CD4-positive, alpha-beta T cell treated with Interleukin-10 for 1 hour (primary cell): Measurements from ENCODE around the gene KIF22.
A peak's percentile ranks its signal among the peaks of the same experiment; 100 is the strongest.
"Not testable (repeated sequence)": the region's sequence is repeated elsewhere in the genome, so short reads cannot be mapped to it uniquely, and the experiment has no call there.

Experiments used
- DNase-seq: peaks from one replicate; pipeline ENCODE4 v3.0.0-alpha.2; 2020

The KIF22 gene

GRCh38 chr16:29815793-29816693 is 25.5 kb downstream of the KIF22 start, which contains the start of gene PAGR1:
Gene PAGR1 (plus strand): TSS chr16:29816152. CDS start chr16:29816526, 374 bp downstream.
- peak; percentile 100 for DNase-seq

- peak; percentile 56 for DNase-seq
Observed at GRCh38 chr16:29816694-29817441, 26.3 kb downstream of the KIF22 start.

DNA sequence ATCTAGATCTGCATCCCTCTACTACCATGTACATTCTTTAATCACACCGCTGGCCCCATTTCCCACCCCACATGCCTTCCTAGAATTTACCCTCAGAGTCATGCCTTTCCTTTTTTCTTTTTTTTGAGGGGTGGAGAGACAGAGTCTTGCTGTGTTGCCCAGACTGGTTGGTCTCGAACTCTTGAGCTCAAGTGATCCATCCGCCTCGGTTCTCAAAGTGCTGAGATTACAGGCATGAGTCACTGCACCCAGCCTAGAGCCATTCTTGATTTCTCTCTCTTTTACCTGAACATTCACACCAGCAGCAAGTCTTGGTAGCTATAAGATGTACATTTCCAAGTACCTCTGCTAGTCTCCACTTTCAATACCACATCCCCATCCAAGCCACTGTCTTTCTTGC is 27.5 kb downstream of the KIF22 start:
- DNase-seq: no peak

GRCh38 chr16:29819506-29819905 is 29.0 kb downstream of the KIF22 start:
- DNase-seq: no peak

- peak; percentile 81 for DNase-seq
Observed at GRCh38 chr16:29820271-29820701, 29.7 kb downstream of the KIF22 start, which contains the start of gene MVP. Gene MVP (plus strand): TSS chr16:29820462. CDS start chr16:29830550, 10,088 bp downstream.

- DNase-seq: peak; percentile 78
Observed at GRCh38 chr16:29820730-29821642, 30.4 kb downstream of the KIF22 start.

DNA sequence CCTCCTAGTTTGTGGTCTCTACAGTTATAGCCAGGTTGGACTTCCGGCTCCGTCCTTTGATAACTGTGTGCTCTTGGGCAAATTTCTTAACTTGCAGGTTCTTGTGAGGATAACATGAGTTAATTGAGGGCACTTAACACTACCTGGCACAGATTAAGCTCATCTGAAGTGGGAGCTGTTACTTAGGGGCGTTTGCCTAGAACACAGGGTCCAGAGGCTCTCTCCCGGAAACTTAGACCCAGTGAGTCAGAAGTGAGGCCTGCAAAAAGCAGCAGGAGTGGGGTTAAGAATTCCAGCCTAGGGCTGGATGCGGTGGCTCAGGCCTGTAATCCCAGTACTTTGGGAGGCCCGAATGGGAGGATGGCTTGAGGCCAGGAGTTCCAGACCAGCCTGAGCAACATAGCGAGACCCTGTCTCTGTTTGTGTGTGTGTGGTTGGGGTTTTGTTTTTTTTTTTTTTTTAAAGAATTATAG is 31.1 kb downstream of the KIF22 start:
- no peak for DNase-seq

DNA sequence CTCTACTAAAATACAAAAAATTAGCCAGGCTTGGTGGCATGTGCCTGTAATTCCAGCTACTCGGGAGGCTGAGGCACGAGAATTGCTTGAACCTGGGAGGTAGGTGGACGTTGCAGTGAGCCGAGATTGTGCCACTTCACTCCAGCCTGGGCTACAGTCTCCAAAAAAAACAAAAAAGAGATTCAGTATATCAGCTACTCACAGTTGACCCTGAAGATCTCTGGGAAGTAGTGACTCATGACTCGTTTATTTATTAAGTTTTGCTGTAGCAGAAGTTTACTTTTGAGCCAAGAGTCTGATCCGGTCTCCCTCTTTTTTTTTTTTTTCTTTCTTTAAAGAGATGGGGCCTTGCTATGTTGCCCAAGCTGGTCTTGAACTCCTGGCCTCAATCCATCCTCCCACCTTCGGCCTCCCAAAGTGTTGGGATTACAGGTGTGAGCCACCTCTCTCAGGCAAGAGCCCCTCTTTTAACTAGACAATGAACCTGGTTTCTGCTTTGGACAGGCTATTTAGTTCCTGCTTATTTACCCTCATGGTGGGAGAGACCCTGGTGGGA is 34.1 kb downstream of the KIF22 start:
- DNase-seq: no peak

DNA sequence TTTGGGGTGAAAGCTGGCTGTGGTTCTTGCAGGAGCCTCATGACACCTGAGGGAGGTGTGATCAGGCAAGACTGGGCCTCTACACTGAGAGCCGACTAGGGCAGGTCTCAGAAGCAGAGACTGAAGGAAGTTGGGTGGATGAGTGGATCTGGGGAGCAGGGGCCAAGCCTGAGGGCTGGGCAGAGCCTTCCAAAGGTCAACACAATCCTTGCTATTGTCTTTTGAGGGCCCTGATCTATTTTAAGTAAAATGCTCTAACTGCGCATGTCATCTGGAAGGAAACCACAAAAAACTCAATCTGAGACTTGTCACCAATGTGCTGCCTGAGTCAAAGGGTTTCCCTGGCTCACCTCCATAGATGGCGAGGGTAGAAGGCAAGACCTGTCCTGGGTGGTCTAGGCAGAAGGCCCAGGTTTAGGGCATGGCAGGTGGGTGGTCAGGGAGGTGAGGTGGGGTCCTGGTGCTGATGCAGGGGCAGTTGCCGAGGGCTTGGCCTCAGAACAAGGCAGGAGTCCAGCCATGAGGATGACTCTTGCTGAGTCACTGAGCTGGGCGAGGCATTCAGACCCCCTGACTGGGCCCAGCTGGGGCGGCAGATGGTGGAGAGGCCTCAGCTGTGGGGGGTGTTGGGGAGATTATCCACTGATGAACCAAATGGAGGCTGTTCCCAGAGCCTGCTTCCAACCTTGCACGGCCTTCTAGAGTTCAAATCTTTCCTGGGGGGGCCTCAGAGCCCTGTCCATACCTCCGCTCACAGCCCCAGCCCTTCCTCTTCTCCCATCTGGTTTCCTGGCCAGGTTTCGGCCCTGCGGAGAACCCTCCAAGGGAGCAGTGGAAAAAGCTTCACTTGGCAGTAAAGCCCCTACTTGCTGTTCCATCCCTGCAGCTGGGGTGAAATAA is 34.8 kb downstream of the KIF22 start:
- peak; percentile 40 for DNase-seq

GRCh38 chr16:29826342-29826695 is 35.8 kb downstream of the KIF22 start:
- DNase-seq: no peak

GRCh38 chr16:29830774-29831173 is 40.2 kb downstream of the KIF22 start:
- no peak for DNase-seq

DNA sequence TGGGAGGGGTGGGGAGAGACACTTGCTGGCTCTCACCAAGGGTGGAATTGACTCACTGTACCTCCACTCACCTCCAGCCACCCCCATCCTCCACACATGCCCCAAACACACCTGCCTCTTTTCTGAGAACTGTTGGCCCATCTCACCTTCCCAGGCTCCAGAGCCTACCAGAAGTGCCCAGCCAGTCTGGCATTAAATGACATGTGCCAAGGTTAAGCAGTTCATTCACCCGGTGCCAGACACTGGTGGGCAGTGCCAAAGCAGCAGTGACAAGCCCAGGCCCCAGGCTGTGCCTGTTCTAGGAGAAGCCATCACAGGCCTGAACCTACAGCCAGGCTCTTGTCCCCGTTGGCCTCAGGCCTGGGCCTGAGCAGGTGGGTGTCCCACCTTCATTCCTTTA is 40.9 kb downstream of the KIF22 start:
- DNase-seq: no peak

GRCh38 chr16:29833219-29833618 is 42.7 kb downstream of the KIF22 start:
- not testable (repeated sequence) for DNase-seq

GRCh38 chr16:29834079-29834478 is 43.5 kb downstream of the KIF22 start:
- DNase-seq: no peak

DNA sequence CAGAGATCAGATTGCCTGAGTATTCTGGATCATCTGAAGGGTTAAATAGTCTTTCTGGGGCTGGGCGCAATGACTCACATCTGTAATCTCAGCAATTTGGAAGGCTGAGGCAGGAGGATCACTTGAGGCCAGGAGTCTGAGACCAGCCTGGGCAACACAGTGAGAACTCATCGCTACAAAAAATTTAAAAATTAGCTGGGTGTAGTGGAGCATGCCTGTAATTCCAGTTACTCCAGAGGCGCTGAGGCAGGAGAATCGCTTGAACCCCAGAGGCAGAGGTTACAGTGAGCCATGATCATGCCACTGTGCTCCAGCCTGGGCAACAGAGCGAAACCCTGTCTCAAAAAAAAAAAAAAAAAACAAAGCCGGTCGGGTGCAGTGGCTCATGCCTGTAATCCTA is 45.4 kb downstream of the KIF22 start:
- DNase-seq: no peak

GRCh38 chr16:29836623-29837022 is 46.1 kb downstream of the KIF22 start:
- DNase-seq: no peak

- no peak for DNase-seq
Observed at GRCh38 chr16:29837841-29838240, 47.3 kb downstream of the KIF22 start.

- no peak for DNase-seq
Observed at GRCh38 chr16:29839822-29840221, 49.3 kb downstream of the KIF22 start.

- no peak for DNase-seq
Observed at GRCh38 chr16:29840240-29840639, 49.7 kb downstream of the KIF22 start.

DNA sequence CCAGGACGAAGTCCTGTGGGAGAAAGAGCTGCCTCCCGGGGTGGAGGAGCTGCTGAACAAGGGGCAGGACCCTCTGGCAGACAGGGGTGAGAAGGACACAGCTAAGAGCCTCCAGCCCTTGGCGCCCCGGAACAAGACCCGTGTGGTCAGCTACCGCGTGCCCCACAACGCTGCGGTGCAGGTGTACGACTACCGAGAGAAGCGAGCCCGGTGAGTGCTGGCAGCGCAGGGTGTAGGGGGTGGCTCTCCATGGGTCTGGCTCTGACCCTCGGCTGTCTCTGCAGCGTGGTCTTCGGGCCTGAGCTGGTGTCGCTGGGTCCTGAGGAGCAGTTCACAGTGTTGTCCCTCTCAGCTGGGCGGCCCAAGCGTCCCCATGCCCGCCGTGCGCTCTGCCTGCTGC is 51.1 kb downstream of the KIF22 start:
- no peak for DNase-seq

DNA sequence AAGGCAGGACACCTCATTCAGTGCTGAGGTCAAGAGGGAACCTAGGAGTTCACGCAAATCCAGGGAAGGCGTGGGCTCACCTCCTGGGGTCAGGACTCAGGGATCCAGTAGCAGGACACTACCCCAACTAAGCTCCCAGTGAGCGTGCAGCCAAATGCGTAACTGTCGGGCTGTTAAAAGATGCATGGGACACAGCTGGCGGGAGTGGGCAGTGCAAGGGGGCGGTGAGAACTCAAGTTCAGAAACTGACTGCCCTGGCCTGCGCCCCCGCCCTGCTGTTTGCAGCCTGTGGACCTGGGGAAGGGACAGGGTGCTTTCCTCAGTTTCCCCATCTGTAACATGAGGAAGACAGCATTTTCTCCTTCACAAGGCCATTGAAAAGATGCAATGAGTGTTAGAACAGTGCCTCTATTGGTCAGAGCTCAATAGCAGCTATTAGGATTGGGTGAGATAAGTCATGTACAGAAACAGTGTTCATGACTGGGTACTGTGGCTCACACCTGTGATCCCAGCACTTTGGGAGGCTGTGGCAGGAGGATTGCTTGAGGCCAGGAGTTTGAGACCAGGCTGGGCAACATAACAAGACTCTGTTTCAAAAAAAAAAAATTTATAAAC is 52.3 kb downstream of the KIF22 start:
- no peak for DNase-seq
